Fibroblast of peridontal ligament (primary cell): ENCODE data around the gene DTNA.
A peak's percentile ranks its signal among the peaks of the same experiment; 100 is the strongest.

Source experiments
- DNase-seq: peaks from one replicate; pipeline ENCODE4 v3.0.0-alpha.2; 2010; ENCODE audit errors: extremely low read depth

Gene DTNA

DNA sequence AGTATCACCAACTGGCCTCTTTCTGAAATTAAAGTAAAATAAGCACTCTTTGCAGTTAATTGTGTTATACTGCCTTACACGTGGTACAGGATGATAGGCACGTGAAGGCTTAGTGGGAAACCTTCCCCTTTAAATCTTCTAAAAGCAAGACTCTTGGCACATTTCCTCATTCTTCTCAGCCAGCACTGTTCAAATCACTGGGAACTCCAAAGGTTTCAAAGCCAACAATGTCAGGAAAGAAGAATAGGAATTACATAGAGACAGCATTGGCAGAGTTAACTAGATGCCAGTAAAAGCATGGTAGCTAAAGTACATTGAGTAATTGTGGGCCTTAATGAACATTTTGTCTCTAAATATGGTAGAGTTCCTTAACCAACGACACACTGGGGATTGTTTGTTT, 96.4 kb downstream of the DTNA start:
- DNase-seq: no peak

DNA sequence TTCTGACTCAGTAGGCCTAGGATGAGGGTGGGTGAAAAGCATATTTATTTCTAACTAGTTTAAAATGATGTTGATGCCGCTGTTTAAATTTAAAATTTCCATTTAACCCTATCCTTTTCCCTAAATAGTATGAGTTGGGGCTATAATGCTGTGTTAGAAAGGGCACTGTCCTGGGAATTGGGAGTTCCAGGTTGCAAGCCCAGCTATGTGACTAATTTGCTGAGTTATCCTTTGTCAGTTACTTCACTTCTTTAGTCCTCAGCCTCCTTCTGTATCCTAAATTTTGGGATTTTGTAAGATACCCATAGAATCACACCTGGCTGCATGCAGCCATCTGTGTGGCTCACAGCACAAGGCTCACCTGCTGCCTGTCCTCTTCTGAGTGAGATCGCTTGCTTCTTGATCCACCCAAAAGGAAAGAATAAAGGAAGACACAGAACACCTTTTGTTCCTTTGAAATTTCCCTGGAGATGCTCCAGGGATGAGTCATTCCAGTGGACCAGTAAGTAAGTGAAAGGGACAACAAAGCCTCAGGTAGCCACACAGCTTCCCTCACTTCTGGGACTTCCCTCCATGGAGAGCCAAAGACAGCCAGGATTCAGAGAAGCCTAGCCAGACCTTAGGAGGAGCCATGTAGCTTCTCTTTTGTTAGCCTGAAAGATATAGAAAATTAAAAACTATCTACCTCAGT, 97.2 kb downstream of the DTNA start:
- no peak for DNase-seq

DNA sequence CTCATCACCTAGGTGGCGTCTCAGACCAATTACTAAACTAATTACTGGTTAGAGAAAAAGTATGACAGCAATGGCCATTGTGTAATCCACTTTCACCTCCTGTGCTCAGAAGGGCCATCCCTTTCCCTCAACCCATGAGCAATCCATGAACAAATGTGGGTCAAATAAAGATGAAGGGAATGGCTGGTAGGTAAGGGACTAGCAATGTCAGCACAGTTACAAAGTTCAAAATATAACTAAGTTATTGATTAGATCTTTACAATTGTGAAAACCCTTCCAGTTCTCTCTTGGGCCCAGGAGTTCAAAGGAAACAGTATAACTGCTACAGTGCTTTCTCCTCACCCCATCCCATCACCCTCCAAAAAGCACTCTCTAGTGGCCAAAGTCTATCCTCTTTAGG, 98.3 kb downstream of the DTNA start:
- no peak for DNase-seq

DNA sequence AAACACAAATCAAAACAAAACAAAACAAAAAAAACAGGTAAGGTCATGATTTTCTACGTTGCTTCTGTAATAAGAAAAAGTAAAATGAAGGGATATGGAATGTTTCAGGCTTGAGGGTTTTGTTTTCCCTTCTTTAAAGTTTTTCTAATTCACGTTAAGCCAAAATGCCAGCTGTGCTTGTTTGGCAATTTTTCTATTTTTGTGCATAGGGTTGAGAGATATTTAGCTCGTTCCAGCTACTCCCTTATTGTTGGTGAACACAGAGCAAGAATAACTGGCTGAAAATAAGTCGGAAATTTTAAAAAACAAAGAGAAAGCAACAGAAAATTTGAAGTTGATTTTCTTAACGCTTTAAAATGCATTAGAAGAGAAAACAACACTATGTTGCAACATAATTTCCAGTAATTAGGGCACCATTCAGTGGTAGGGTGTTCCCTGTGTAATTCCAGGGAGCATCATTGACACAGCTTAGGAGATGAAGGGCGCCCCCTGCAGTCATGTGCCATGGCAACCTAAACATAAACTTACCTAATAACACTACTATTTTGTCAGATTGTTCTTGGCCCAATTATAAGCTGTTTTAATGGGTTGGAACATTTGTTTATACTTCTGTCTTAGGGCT, 99.5 kb downstream of the DTNA start:
- DNase-seq: peak; percentile 47

DNA sequence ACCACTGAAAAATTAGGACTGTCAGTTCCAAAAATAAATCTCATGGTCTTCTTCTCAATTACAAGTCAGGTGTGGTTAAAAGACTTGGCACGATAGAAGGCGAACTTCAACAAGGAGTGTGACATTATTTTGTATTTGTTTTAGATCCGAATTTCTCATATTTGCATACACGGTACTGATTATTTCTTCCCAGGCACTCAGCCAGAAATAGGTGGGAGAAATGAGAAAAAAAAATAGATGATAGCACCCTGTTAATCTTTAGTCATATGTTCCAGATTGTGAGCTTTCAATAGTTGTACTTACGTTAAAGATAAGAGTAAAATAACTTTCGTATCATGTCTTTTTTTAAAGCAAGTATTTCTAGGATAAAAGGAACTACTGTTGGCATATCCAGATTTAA, 106.1 kb downstream of the DTNA start:
- no peak for DNase-seq

DNA sequence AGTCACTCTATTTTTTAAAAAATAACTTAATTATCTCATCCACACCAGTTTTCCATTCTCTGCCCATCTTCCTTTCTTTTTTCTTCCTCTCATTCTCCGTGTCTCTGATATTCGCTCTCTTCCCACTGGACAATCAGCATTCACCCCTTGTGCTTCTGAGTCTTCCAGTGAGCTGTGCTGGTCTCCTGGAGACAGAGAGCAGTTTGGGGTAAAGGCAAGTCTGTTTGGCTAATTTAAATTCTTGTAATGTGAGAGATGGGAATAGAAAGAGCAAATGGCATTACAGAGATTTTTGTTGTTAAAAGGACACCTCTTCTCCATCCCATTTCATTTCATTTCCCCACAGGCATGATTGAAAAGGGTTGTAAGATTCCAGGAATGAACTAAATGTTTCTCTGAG, 107.5 kb downstream of the DTNA start:
- peak; percentile 28 for DNase-seq

DNA sequence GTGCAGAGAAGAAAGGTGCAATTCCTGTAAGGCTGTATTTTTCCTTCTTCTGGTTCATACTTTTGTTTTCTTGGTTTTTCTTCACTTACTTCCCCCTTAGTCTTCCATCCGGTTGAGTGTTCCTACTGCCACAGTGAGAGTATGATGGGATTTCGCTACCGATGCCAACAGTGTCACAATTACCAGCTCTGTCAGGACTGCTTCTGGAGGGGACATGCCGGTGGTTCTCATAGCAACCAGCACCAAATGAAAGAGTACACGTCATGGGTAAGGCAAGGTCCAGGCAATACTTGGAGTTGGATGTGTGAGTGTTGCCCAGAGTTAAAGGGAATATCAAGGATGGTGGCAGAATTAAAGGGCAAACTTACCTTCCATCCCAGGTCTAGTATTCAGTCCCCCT, 108.0 kb downstream of the DTNA start:
- DNase-seq: peak; percentile 16

DNA sequence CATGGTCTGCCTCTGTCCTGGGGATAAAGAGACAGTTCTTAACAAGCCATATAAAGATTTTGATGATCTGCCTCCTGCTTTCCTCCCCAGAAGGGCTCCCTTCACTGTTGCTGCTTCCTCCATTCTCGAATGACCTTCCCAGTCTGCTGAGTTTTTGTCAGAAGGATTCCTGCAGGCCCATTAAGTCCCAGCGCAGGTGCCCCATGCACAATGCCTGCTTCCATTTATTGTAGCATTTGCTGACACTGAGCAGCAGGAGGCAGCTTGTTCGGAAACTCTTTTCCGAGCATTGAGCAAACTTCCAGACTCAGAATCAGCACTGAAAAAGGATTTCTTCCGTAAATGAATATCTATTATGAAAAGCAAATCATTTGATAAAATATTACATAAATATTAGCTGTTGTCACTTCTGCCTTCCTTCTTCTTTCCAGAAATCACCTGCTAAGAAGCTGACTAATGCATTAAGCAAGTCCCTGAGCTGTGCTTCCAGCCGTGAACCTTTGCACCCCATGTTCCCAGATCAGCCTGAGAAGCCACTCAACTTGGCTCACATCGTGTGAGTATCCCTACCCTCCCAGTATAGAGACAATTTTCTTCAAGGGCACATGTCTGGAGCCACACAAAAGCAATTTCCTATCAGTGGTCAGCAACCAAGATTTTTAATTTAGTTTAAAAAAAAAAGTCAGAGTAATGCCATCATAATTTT, 110.4 kb downstream of the DTNA start:
- no peak for DNase-seq

DNA sequence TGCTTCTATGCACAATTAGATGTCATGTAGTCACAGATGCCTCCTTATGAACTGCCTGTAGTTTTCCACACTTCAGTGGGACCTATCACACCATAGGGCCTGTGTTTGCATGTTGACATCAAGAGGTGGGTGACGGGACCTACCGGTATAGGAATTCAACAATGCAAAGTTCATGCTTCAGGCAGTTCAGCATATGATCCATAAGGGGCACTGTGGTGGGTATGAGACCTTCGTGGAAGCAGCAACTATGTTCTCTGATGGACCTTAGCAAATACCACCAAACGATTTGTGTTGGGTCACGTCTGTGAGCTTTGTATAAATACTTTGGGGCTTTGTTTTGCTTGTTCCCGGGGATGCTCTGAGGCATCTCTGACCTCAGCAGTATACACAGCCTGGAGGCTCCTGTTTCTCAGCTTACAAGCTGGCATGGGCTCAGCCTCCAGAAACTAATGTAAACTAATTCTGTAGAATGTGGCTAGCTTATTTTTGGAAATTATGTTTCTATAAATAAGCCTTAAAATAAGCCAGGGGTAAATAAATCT, 111.6 kb downstream of the DTNA start:
- DNase-seq: peak; percentile 85

DNA sequence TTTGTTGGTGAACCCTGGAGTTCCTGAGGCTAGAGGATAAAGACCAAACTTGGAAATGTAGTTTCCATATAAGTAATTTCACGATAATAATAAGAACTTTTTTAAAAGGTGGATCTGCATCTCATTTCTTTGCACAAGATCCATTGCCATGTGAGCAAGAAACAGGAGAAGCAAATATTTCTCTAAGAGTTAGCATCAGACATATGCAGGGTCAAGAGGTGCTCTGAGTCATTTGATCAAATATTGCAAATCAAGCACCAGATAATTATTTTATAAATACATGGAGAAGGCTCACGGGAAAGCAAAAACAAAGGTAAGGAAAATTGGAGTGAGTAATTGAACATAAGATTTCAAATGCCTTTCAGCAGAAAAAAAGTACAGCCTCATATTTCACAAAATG, 118.0 kb downstream of the DTNA start:
- no peak for DNase-seq

DNA sequence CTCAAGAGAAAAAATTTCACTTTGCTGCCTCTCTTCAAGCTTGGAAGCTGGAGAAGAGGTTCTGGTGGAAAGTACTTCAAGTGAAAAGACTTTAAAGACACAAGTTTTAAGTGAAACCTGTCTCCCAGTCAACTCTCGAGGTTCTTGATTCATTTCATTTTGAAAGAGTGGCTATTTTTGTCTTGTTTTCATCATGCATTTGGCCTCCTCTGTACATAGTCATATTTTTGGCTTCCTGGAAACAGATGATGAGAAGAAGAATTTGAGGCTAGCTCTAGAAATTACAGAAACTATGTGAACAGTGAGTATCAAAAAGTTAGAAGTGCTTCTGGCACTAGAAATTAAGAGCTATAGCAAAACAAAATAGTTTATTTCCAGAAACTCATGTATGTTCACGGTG, 124.8 kb downstream of the DTNA start:
- peak; percentile 86 for DNase-seq

DNA sequence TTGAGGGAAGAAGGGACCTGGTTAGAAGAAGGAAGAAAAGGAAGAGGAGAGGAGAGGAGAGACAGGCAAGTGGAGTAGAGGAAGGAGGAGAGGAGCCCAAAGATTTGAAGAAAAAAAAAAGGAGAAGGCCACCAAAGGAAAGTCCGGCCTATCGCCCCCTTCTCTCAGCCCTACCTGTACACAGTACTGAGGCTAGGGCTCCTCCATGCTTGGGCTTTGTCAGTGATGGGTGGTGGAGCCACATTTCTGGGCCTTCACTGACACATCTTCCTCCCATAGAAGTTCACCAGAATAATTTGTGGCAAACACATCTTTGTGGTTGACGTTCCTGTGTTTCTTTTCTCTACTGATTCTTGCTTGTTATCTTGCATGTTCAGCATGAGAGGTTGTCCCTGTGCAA, 125.4 kb downstream of the DTNA start:
- DNase-seq: no peak

DNA sequence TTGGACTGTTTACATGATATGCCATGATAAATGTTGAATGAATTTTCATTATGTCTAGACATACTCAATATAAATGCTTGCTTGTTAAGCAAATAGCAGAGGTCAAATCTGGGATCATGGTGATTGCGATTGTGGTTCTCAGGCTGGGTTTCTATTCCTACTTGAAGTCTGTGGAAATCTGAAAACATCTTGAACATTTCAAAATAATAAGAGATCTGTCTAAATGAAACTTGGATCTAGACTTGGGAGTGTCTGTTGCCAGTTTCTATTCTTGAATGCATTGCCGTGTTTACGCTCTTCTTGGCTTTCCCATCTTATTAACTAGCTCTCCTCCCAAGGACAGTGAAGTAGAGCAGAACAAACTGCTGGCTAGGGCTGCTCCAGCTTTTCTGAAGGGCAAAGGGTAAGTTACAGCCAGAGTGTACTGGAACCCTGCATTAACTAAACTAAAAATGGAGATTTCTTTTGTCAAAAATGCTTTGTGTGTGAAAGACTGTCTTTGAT, 127.7 kb downstream of the DTNA start:
- peak; percentile 95 for DNase-seq

DNA sequence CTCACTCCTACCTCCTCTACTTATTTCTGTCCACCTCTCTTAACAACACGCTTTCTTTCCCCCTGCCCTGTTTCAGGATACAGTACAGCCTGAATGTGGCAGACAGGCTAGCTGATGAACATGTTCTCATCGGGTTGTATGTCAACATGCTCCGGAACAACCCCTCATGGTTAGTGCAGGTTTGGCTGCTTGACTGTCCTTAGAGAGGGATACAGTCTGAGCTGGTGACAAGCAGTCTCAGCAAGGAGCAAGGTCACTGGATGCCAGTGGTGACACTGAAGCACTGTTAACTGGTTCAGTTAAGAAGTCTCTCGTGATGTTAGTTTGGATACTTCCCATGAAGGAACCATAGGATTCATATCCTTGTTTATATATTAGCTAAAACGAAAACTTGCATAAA, 128.6 kb downstream of the DTNA start:
- no peak for DNase-seq

DNA sequence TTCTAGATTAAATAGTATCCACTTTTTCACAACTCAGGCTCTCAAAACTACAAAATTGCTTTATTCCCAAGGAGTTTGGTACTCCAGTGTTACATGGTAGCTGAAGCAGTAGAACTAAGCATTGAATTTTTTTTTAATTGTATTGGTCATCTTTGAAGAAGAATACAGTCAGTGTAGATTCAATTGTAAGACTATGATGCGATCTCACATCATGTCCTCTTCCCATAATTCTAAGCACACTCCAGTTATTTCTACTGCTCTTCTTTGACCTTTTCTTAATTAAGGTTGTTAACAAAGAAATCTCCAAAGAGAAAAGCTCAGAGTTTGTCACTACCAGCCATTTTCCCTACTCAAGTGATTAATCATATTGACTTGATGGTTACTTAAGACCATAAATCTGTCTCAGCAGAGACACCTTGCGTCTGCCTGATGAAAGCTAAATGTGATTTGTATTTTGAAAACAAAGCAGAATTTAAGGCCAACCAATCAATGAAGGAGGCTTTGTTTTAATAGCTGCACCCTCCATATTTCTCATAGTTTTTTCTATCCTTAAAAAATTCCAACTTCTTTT, 130.2 kb downstream of the DTNA start:
- DNase-seq: no peak

DNA sequence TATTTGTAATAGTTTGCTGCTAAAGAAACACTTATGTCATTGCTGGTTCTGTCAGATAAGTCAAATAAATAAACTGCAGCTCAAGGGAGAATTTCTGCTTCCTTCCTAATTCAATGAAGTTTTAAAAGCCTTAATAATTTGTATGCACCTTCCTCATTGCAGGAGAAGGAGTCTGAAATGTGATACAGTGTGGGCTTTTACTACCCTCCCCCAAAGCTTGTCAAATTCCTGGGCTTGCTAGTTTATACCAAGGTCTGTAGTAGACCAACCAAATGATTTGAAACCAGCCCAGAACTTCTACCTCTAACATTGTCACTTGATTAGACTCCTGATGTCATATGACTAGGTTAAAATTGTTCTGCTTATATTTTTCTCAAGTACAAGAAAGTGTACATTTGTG, 131.8 kb downstream of the DTNA start:
- DNase-seq: no peak

DNA sequence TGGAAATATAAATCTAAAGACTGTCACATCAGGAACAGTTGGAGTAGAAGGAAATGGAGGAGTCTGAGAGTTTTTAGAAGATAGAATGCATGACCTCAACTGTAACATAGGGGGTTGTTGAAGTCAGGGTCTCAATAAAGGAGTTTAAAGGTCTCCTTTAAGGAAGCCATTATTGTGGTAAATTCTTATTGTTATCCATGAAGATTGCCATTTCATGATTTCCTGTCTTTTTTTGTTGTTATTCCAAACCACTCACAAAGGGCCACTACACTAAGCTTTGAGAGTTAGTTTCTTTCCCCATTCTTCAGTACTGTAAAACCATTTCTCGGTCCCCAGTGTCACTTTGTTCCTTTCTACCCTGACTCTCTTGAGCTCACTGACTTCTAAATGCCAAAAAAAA, 134.0 kb downstream of the DTNA start:
- DNase-seq: no peak

DNA sequence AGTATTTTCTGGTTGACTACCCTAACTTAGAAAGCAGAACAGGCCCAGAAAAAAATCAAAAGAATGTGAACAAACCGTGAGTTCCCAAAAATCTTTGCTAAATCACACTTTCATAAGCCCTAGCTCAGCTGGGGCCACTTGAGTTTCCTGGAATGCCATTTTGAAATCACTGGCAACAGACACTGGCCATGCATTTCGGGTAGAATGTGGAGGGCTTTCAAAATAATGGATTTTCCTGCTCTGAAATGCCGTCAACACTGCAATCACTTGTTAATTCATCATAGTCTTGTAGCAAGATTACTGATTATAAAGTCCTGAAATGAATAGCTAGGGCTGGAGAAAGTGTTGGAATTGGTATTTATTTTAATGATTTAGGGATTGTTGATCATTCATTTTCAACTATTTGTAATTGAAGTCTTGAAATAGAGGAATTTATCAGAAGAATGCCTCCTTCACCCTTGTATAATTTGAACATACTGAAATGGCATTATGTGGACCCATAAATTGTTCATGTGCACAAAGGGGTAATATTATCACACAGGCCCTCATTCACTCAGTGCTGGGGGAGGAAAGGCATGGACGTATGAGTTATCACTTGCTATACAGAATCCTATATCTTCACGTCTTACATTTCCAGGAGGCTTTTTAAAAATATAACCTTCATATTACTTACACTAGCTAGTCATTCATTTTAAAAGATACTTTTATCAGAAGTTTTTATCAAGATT, 134.8 kb downstream of the DTNA start:
- peak; percentile 16 for DNase-seq

DNA sequence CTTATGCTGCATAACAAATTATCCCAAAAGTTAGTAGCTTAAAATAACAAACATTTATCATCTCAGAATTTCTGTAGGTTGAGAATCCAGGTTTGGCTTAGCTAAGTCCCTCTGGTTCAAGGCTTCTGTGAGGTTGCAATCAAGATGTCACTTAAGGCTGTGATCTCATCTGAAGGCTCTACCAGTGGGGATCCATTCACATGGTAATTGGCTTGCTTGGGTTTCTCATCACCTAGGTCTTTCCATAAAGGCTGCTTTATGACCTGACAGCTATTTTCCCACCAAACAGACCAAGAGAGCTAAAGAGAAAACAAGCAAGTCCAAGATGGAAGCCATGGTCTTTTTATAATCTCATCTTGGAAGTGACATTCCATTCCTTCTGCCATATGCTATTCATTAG, 137.3 kb downstream of the DTNA start:
- no peak for DNase-seq

DNA sequence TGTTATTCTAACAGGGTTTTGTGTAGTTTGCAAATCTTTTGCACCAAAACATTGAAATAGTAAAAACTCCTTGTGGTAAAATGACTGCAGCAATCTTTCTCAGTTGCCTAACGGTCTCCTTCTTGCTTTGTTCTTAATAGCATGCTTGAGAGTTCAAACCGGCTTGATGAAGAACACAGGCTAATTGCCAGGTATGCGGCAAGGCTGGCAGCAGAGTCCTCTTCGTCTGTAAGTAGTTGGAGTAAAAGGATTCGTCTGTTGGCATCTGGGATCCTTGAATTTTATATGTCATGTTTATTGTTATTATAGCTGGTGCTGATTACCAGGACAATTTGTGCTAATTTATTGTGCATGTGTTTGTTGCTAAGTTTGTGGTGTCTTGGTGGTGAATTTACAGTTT, 138.1 kb downstream of the DTNA start:
- DNase-seq: no peak

DNA sequence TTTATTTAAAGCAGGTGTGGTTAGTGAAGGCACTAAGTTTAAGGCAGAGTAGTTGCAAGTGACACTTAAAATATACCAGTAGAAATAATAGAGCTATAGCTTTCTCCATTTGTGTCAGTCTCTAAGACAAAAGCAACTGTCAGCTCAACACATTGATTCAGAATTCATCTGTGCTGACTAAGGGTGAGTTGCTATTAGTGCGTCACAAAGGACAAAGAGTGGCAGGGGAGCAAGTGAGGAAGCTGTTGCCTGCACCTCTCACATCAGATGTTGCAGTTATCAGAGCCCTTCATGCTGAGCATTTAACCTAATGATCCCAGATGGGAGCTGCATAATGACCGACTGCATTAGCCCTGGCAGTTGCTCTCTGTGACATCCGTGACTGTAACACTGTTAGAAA, 138.6 kb downstream of the DTNA start:
- no peak for DNase-seq

DNA sequence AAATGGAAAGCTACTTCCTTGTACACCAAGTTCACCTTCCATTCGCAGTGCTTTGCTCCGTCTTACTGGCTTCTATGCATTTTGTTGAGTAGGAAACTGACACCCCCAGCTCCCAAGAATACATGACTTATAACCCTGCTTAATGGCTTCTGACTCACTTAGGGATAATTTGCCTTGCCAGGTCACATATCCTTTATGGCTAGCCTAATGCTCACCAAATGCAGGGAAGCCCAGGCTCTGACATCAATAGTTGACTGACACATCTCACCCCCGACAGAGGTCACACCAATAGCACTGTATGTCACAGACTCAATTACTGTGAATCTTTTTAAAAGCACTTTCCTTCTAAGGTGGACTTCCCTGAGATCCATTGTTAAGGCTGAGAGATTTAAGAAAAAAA, 147.2 kb downstream of the DTNA start:
- no peak for DNase-seq
